GM23338 (cell line): ENCODE data around the gene CRKL. TPM values are rescaled to one million over a fixed set of nuclear protein-coding genes. Genes with fewer than 3 reads are reported as not detected.

ENCODE experiments used
- ATAC-seq: fragments of 200-7000 bp; cut with Tn5 transposase; 3 replicates; pipeline ENCODE4 v1.9.1; 2020
- DNase-seq: peaks from one replicate; pipeline ENCODE4 v3.0.0-alpha.2; 2015; ENCODE audit warnings: low spot score
- H2AFZ ChIP-seq: fragments of 200-600 bp; sonication (generic); 2 replicates; pipeline ENCODE4 v1.8.0; 2016; ENCODE audit warnings: antibody characterized with exemption, mild to moderate bottlenecking, moderate library complexity
- H3F3A ChIP-seq: fragments of 200-600 bp; sonication (generic); replicated peaks from 2 replicates; pipeline ENCODE4 v1.8.0; 2017; ENCODE audit warnings: antibody characterized with exemption, mixed run types, low read depth
- H3K27ac ChIP-seq: fragments of 200-600 bp; sonication (generic); 2 replicates; pipeline ENCODE4 v1.6.1; 2016; ENCODE audit warnings: low read depth
- H3K27me3 ChIP-seq: fragments of 200-600 bp; sonication (generic); 2 replicates; pipeline ENCODE4 v1.8.0; 2016; ENCODE audit warnings: mild to moderate bottlenecking, mixed run types, moderate library complexity; ENCODE audit not compliant: insufficient read depth
- H3K36me3 ChIP-seq: fragments of 200-600 bp; sonication (generic); 2 replicates; pipeline ENCODE4 v1.8.0; 2016; ENCODE audit warnings: mild to moderate bottlenecking; ENCODE audit not compliant: insufficient read depth
- H3K4me1 ChIP-seq: fragments of 200-600 bp; sonication (generic); 2 replicates; pipeline ENCODE4 v1.8.0; 2016; ENCODE audit warnings: mild to moderate bottlenecking, moderate library complexity; ENCODE audit not compliant: insufficient read depth
- H3K4me2 ChIP-seq: fragments of 200-600 bp; sonication (generic); 2 replicates; pipeline ENCODE4 v1.7.1; 2017; ENCODE audit warnings: mixed run types
- H3K4me3 ChIP-seq: fragments of 200-600 bp; sonication (generic); 2 replicates; pipeline ENCODE4 v1.6.1; 2016; ENCODE audit warnings: mixed run types
- H3K79me2 ChIP-seq: fragments of 200-600 bp; sonication (generic); replicated peaks from 2 replicates; pipeline ENCODE4 v1.8.0; 2017; ENCODE audit warnings: mild to moderate bottlenecking; ENCODE audit not compliant: insufficient read depth
- H3K9me2 ChIP-seq: fragments of 200-600 bp; sonication (generic); 2 replicates; pipeline ENCODE4 v1.8.0; 2017; ENCODE audit not compliant: insufficient read depth
- H4K20me1 ChIP-seq: fragments of 200-600 bp; sonication (generic); replicated peaks from 2 replicates; pipeline ENCODE4 v1.8.0; 2017; ENCODE audit warnings: mild to moderate bottlenecking; ENCODE audit not compliant: insufficient read depth
- H3K27ac Mint-ChIP-seq: 2 replicates; pipeline ENCODE4 v1.8.0; 2020; ENCODE audit warnings: inconsistent platforms, mild to moderate bottlenecking, moderate library complexity, mixed read lengths
- H3K27me3 Mint-ChIP-seq: 3 replicates; pipeline ENCODE4 v1.8.0; 2022; ENCODE audit warnings: low read depth, mild to moderate bottlenecking, moderate library complexity, mixed read lengths, inconsistent platforms; ENCODE audit not compliant: insufficient read depth, poor library complexity
- H3K36me3 Mint-ChIP-seq: 3 replicates; pipeline ENCODE4 v1.8.0; 2021; ENCODE audit warnings: low read depth, mild to moderate bottlenecking, inconsistent platforms, moderate library complexity, mixed read lengths
- H3K4me1 Mint-ChIP-seq: 3 replicates; pipeline ENCODE4 v1.8.0; 2020; ENCODE audit warnings: mild to moderate bottlenecking, inconsistent platforms, mixed read lengths
- H3K4me3 Mint-ChIP-seq: 3 replicates; pipeline ENCODE4 v1.8.0; 2021; ENCODE audit warnings: moderate library complexity, mild to moderate bottlenecking, inconsistent platforms, mixed read lengths
- H3K9me3 Mint-ChIP-seq: 3 replicates; pipeline ENCODE4 v1.8.0; 2020; ENCODE audit warnings: moderate library complexity, mild to moderate bottlenecking, inconsistent platforms, mixed read lengths
- CREB1 ChIP-seq: fragments of 250-450 bp; sonication (Bioruptor Pico); IDR thresholded peaks from 2 replicates; pipeline ENCODE4 v1.5.0; 2020; ENCODE audit warnings: low read depth, mild to moderate bottlenecking, moderate library complexity
- EZH2 ChIP-seq: fragments of 200-600 bp; sonication (generic); IDR thresholded peaks from one replicate; pipeline ENCODE4 v1.8.0; 2017; ENCODE audit warnings: antibody characterized with exemption, mild to moderate bottlenecking, low read depth; ENCODE audit not compliant: unreplicated experiment
- EZH2phosphoT487 ChIP-seq: fragments of 200-600 bp; sonication (generic); IDR thresholded peaks from one replicate; pipeline ENCODE4 v1.8.1; 2018; ENCODE audit warnings: antibody characterized with exemption; ENCODE audit not compliant: unreplicated experiment
- JUNB ChIP-seq: IDR thresholded peaks from one replicate; pipeline ENCODE4 v1.6.1; 2016; ENCODE audit warnings: antibody characterized with exemption; ENCODE audit not compliant: unreplicated experiment
- NANOG ChIP-seq: IDR thresholded peaks from 2 replicates; pipeline ENCODE4 v1.6.1; 2016; ENCODE audit warnings: antibody characterized with exemption, borderline replicate concordance
- POLR2AphosphoS5 ChIP-seq: IDR thresholded peaks from 2 replicates; pipeline ENCODE4 v1.6.1; 2016; ENCODE audit warnings: antibody characterized with exemption, low read depth
- STAT1 ChIP-seq: IDR thresholded peaks from one replicate; pipeline ENCODE4 v1.6.1; 2016; ENCODE audit warnings: antibody characterized with exemption; ENCODE audit not compliant: unreplicated experiment
- ZNF114 ChIP-seq: fragments of 250-450 bp; sonication (Bioruptor Pico); IDR thresholded peaks from 2 replicates; pipeline ENCODE4 v1.5.0; 2020; ENCODE audit warnings: mild to moderate bottlenecking, moderate library complexity
- ZNF331 ChIP-seq: fragments of 250-450 bp; sonication (Bioruptor Pico); IDR thresholded peaks from 2 replicates; pipeline ENCODE4 v1.5.0; 2020; ENCODE audit warnings: low read depth, mild to moderate bottlenecking, moderate library complexity
- polyA plus RNA-seq: library from polyadenylated mRNA; unstranded; fragments of >200 nt; fragmentation: Nextera tagmentation; extraction: Ambion mirVana; gene quantifications from 2 replicates; pipeline ENCODE4 v1.2.1, GENCODE V29; 2016
- total RNA-seq: library from RNA; depleted of rRNA; stranded (reverse); fragments of >200 nt; shearing (Covaris generic); gene quantifications from 2 replicates; pipeline ENCODE4 v1.2.3, GENCODE V29; 2014
- TF ChIP-seq, protein P1 (sequence below): IDR thresholded peaks from one replicate; pipeline ENCODE4 v1.6.1; 2018; ENCODE audit warnings: antibody characterized with exemption; ENCODE audit not compliant: unreplicated experiment
- TF ChIP-seq, protein P2 (sequence below): fragments of 250-450 bp; sonication (Bioruptor Pico); IDR thresholded peaks from 2 replicates; pipeline ENCODE4 v1.5.0; 2020; ENCODE audit warnings: mild to moderate bottlenecking, moderate library complexity
- TF ChIP-seq, protein P3 (sequence below), 2 experiments: fragments of 200-600 bp in 1 of 2; sonication (generic) in 1 of 2; conservative IDR thresholded peaks; 2 replicates each; pipeline versions ENCODE4 v1.5.1 to v1.6.1; 2016 to 2017; ENCODE audit warnings: antibody characterized with exemption in 2 of 2, low read depth in 2 of 2, mild to moderate bottlenecking in 2 of 2, moderate library complexity in 1 of 2
- TF ChIP-seq, protein P4 (sequence below): IDR thresholded peaks from 2 replicates; pipeline ENCODE4 v1.6.1; 2016; ENCODE audit warnings: antibody characterized with exemption

CRKL gene
- total and polyA plus RNA-seq, 2 experiments from 2014 or later = 39.5 to 104 TPM

DNA sequence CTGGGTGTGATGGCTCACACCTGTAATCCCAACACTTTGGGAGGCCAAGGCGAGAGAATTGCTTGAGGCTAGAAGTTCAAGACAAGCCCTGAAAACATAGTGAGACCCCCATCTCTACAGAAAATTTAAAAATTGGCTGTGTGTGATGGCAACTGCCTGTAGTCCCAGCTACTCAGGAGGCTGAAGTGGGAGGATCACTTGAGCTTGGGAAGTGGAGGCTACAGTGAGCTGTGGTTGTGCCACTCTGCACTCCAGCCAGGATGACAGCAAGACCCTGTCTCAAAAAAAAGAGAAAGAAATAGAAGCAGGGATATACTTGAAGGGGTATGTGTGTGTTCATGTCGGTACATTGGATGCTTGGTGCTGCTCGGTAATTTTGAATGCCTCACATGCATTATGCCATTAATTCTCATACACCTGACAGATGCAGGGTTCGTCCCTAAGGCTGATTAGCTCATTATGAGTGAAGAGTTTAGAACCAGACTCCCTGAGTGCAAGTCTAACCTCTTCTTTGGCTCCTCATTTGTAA, 14.0 kb downstream of the CRKL start:
- H3K27me3 Mint-ChIP-seq = peaks cover 7% of the 10 kb centered on the region
- peaks cover 34% of the 10 kb centered on the region for H3K36me3 Mint-ChIP-seq
- no peak for ATAC-seq
- Histone ChIP-seq H3K79me2 (peaks cover 100% of the 10 kb centered on the region), H4K20me1 (peaks cover 94% of the 10 kb centered on the region), H3K4me3 (no peak overlapping the region), H3K27ac (no peak overlapping the region), H3K27me3 (no peaks in the 10 kb centered on the region), H3K9me2 (no peaks in the 10 kb centered on the region), H2AFZ (no peak overlapping the region), H3K36me3 (peaks cover 20% of the 10 kb centered on the region), H3K4me2 (no peak overlapping the region), H3K4me1 (peaks cover 12% of the 10 kb centered on the region), H3F3A (no peaks in the 10 kb centered on the region)
- TF ChIP-seq, protein P1, sequence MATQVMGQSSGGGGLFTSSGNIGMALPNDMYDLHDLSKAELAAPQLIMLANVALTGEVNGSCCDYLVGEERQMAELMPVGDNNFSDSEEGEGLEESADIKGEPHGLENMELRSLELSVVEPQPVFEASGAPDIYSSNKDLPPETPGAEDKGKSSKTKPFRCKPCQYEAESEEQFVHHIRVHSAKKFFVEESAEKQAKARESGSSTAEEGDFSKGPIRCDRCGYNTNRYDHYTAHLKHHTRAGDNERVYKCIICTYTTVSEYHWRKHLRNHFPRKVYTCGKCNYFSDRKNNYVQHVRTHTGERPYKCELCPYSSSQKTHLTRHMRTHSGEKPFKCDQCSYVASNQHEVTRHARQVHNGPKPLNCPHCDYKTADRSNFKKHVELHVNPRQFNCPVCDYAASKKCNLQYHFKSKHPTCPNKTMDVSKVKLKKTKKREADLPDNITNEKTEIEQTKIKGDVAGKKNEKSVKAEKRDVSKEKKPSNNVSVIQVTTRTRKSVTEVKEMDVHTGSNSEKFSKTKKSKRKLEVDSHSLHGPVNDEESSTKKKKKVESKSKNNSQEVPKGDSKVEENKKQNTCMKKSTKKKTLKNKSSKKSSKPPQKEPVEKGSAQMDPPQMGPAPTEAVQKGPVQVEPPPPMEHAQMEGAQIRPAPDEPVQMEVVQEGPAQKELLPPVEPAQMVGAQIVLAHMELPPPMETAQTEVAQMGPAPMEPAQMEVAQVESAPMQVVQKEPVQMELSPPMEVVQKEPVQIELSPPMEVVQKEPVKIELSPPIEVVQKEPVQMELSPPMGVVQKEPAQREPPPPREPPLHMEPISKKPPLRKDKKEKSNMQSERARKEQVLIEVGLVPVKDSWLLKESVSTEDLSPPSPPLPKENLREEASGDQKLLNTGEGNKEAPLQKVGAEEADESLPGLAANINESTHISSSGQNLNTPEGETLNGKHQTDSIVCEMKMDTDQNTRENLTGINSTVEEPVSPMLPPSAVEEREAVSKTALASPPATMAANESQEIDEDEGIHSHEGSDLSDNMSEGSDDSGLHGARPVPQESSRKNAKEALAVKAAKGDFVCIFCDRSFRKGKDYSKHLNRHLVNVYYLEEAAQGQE = no peak
- TF ChIP-seq, protein P2, sequence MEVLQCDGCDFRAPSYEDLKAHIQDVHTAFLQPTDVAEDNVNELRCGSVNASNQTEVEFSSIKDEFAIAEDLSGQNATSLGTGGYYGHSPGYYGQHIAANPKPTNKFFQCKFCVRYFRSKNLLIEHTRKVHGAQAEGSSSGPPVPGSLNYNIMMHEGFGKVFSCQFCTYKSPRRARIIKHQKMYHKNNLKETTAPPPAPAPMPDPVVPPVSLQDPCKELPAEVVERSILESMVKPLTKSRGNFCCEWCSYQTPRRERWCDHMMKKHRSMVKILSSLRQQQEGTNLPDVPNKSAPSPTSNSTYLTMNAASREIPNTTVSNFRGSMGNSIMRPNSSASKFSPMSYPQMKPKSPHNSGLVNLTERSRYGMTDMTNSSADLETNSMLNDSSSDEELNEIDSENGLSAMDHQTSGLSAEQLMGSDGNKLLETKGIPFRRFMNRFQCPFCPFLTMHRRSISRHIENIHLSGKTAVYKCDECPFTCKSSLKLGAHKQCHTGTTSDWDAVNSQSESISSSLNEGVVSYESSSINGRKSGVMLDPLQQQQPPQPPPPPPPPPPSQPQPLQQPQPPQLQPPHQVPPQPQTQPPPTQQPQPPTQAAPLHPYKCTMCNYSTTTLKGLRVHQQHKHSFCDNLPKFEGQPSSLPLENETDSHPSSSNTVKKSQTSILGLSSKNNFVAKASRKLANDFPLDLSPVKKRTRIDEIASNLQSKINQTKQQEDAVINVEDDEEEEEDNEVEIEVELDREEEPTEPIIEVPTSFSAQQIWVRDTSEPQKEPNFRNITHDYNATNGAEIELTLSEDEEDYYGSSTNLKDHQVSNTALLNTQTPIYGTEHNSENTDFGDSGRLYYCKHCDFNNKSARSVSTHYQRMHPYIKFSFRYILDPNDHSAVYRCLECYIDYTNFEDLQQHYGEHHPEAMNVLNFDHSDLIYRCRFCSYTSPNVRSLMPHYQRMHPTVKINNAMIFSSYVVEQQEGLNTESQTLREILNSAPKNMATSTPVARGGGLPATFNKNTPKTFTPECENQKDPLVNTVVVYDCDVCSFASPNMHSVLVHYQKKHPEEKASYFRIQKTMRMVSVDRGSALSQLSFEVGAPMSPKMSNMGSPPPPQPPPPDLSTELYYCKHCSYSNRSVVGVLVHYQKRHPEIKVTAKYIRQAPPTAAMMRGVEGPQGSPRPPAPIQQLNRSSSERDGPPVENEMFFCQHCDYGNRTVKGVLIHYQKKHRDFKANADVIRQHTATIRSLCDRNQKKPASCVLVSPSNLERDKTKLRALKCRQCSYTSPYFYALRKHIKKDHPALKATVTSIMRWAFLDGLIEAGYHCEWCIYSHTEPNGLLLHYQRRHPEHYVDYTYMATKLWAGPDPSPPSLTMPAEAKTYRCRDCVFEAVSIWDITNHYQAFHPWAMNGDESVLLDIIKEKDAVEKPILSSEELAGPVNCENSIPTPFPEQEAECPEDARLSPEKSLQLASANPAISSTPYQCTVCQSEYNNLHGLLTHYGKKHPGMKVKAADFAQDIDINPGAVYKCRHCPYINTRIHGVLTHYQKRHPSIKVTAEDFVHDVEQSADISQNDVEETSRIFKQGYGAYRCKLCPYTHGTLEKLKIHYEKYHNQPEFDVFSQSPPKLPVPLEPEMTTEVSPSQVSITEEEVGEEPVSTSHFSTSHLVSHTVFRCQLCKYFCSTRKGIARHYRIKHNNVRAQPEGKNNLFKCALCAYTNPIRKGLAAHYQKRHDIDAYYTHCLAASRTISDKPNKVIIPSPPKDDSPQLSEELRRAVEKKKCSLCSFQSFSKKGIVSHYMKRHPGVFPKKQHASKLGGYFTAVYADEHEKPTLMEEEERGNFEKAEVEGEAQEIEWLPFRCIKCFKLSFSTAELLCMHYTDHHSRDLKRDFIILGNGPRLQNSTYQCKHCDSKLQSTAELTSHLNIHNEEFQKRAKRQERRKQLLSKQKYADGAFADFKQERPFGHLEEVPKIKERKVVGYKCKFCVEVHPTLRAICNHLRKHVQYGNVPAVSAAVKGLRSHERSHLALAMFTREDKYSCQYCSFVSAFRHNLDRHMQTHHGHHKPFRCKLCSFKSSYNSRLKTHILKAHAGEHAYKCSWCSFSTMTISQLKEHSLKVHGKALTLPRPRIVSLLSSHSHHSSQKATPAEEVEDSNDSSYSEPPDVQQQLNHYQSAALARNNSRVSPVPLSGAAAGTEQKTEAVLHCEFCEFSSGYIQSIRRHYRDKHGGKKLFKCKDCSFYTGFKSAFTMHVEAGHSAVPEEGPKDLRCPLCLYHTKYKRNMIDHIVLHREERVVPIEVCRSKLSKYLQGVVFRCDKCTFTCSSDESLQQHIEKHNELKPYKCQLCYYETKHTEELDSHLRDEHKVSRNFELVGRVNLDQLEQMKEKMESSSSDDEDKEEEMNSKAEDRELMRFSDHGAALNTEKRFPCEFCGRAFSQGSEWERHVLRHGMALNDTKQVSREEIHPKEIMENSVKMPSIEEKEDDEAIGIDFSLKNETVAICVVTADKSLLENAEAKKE (CRISPR knock-in tag) = no peak
- TF ChIP-seq EZH2 (no peak), POLR2AphosphoS5 (no peak), ZNF331 (no peak), ZNF114 (CRISPR knock-in tag) (no peak), CREB1 (CRISPR knock-in tag) (no peak), EZH2phosphoT487 (no peak), STAT1 (no peak), JUNB (no peak), NANOG (no peak)
- TF ChIP-seq, protein P3, sequence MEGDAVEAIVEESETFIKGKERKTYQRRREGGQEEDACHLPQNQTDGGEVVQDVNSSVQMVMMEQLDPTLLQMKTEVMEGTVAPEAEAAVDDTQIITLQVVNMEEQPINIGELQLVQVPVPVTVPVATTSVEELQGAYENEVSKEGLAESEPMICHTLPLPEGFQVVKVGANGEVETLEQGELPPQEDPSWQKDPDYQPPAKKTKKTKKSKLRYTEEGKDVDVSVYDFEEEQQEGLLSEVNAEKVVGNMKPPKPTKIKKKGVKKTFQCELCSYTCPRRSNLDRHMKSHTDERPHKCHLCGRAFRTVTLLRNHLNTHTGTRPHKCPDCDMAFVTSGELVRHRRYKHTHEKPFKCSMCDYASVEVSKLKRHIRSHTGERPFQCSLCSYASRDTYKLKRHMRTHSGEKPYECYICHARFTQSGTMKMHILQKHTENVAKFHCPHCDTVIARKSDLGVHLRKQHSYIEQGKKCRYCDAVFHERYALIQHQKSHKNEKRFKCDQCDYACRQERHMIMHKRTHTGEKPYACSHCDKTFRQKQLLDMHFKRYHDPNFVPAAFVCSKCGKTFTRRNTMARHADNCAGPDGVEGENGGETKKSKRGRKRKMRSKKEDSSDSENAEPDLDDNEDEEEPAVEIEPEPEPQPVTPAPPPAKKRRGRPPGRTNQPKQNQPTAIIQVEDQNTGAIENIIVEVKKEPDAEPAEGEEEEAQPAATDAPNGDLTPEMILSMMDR (conservative IDR thresholded peaks at IDR 0.05; ENCODE audit: low read depth in 2 of 2) = no peak
- TF ChIP-seq, protein P4, sequence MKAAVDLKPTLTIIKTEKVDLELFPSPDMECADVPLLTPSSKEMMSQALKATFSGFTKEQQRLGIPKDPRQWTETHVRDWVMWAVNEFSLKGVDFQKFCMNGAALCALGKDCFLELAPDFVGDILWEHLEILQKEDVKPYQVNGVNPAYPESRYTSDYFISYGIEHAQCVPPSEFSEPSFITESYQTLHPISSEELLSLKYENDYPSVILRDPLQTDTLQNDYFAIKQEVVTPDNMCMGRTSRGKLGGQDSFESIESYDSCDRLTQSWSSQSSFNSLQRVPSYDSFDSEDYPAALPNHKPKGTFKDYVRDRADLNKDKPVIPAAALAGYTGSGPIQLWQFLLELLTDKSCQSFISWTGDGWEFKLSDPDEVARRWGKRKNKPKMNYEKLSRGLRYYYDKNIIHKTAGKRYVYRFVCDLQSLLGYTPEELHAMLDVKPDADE = no peak
- H3K4me3 Mint-ChIP-seq = no peak overlapping the region
- no peak overlapping the region for H3K27ac Mint-ChIP-seq
- DNase-seq = no peak
- H3K4me1 Mint-ChIP-seq = peaks cover 4% of the 10 kb centered on the region
- H3K9me3 Mint-ChIP-seq = no peaks in the 10 kb centered on the region
